SU-DHL-6 (cell line): Measurements from ENCODE around the gene PYROXD2.

Source experiments
- H2AFZ ChIP-seq: fragments of 200-600 bp; sonication (generic); 2 replicates; pipeline ENCODE4 v1.6.1; 2014; ENCODE audit warnings: low read depth, mild to moderate bottlenecking, moderate library complexity, mixed read lengths, antibody characterized with exemption, low read length; ENCODE audit not compliant: severe bottlenecking
- H3F3A ChIP-seq: fragments of 200-600 bp; shearing (Covaris generic); 2 replicates; pipeline ENCODE4 v1.6.0; 2016; ENCODE audit warnings: antibody characterized with exemption, mild to moderate bottlenecking; ENCODE audit not compliant: insufficient read depth
- H3K27ac ChIP-seq: fragments of 200-600 bp; sonication (generic); 2 replicates; pipeline ENCODE4 v1.5.1; 2016; ENCODE audit warnings: low read depth, mild to moderate bottlenecking, low read length, moderate library complexity, mixed read lengths
- H3K27me3 ChIP-seq: fragments of 200-600 bp; sonication (generic), shearing (Covaris generic); 2 replicates; pipeline ENCODE4 v1.6.0; 2014; ENCODE audit warnings: mild to moderate bottlenecking, low read length
- H3K36me3 ChIP-seq: fragments of 200-600 bp; sonication (generic); 2 replicates; pipeline ENCODE4 v1.6.1; 2014; ENCODE audit warnings: mild to moderate bottlenecking, low read length, mixed read lengths
- H3K4me2 ChIP-seq: fragments of 300-600, 200-600 bp; shearing (Covaris generic), sonication (generic); 2 replicates; pipeline ENCODE4 v1.6.0; 2014; ENCODE audit warnings: low read length, low read depth, mild to moderate bottlenecking; ENCODE audit not compliant: poor library complexity, severe bottlenecking
- H3K4me3 ChIP-seq: fragments of 200-600 bp; sonication (generic); 2 replicates; pipeline ENCODE4 v1.5.1; 2014; ENCODE audit warnings: antibody characterized with exemption, low read length, mild to moderate bottlenecking, mixed read lengths; ENCODE audit not compliant: insufficient read depth, poor library complexity, severe bottlenecking
- H3K79me2 ChIP-seq: fragments of 200-600 bp; sonication (generic); 2 replicates; pipeline ENCODE4 v1.6.1; 2014; ENCODE audit warnings: mild to moderate bottlenecking, low read length, moderate library complexity; ENCODE audit not compliant: insufficient read depth
- H3K9ac ChIP-seq: fragments of 200-600 bp; sonication (generic); 2 replicates; pipeline ENCODE4 v1.7.0; 2014; ENCODE audit warnings: mild to moderate bottlenecking, low read length
- H3K9me2 ChIP-seq: fragments of 200-600 bp; sonication (generic); replicated peaks from 2 replicates; pipeline ENCODE4 v1.6.1; 2014; ENCODE audit warnings: low read length; ENCODE audit not compliant: insufficient read depth
- H3K9me3 ChIP-seq: fragments of 200-600 bp; sonication (generic); 2 replicates; pipeline ENCODE4 v1.6.1; 2014; ENCODE audit warnings: low read length, mixed read lengths; ENCODE audit not compliant: insufficient read depth
- H4K20me1 ChIP-seq: fragments of 200-600 bp; sonication (generic); 2 replicates; pipeline ENCODE4 v1.6.1; 2014; ENCODE audit warnings: low read depth, mild to moderate bottlenecking, antibody characterized with exemption, low read length, moderate library complexity, mixed read lengths
- EZH2phosphoT487 ChIP-seq: fragments of 200-600 bp; sonication (generic), shearing (Covaris generic); conservative IDR thresholded peaks from 2 replicates; pipeline ENCODE4 v1.6.1; 2018; ENCODE audit warnings: mild to moderate bottlenecking, antibody characterized with exemption, low read length, moderate library complexity, mixed read lengths
- TF ChIP-seq, protein P1 (sequence below): fragments of 200-600 bp; sonication (generic); IDR thresholded peaks from one replicate; pipeline ENCODE4 v1.5.1; 2017; ENCODE audit warnings: antibody characterized with exemption, mild to moderate bottlenecking, low read length, moderate library complexity; ENCODE audit not compliant: insufficient read depth, poor library complexity, severe bottlenecking

The PYROXD2 gene

DNA sequence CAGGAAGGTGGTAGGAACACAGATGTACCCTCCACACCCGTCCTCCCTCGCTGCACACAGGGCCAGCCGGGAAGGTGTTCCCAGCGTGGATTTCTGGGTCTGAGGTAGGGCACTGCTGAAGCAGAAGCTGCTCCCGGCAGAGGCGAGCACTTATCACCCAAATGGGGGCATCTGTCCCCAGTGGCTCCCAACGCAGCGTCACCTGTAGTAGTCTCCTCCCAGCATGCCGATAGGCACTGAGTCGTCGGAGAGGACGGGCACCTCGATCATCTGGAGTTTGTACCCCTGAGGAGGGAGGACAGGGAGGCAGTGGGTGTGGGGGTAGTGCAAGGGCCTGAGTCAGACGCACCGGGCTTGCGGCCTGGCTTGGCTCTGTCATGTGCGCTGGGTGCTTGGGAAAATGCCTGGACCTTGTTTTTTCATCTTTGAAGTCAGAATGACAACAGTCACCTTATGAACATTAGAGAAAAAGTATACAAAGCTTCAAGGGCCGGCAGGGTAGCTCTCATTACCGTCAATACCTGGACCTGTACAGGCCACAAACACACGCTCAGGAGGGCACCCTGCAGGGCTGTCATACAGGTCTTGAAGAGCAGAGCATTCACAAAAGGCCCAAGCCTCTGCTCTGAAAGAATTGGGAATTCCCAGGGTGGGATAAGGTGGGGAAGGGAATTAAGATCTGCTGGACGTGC is 3.1 kb upstream of the PYROXD2 start:
- H3K9me2 ChIP-seq: no peaks in the 10 kb centered on the region
- H3K27me3 ChIP-seq: no peaks in the 10 kb centered on the region
- H3K9ac ChIP-seq: no peak overlapping the region
- no peak overlapping the region for H2AFZ ChIP-seq
- TF ChIP-seq, protein P1, sequence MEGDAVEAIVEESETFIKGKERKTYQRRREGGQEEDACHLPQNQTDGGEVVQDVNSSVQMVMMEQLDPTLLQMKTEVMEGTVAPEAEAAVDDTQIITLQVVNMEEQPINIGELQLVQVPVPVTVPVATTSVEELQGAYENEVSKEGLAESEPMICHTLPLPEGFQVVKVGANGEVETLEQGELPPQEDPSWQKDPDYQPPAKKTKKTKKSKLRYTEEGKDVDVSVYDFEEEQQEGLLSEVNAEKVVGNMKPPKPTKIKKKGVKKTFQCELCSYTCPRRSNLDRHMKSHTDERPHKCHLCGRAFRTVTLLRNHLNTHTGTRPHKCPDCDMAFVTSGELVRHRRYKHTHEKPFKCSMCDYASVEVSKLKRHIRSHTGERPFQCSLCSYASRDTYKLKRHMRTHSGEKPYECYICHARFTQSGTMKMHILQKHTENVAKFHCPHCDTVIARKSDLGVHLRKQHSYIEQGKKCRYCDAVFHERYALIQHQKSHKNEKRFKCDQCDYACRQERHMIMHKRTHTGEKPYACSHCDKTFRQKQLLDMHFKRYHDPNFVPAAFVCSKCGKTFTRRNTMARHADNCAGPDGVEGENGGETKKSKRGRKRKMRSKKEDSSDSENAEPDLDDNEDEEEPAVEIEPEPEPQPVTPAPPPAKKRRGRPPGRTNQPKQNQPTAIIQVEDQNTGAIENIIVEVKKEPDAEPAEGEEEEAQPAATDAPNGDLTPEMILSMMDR: no peak
- TF ChIP-seq EZH2phosphoT487: no peak
- no peak overlapping the region for H3K4me2 ChIP-seq
- H4K20me1 ChIP-seq: no peaks in the 10 kb centered on the region
- H3F3A ChIP-seq: no peaks in the 10 kb centered on the region
- no peaks in the 10 kb centered on the region for H3K79me2 ChIP-seq
- H3K4me3 ChIP-seq: no peak overlapping the region
- no peak overlapping the region for H3K27ac ChIP-seq
- no peaks in the 10 kb centered on the region for H3K36me3 ChIP-seq
- no peaks in the 10 kb centered on the region for H3K9me3 ChIP-seq

DNA sequence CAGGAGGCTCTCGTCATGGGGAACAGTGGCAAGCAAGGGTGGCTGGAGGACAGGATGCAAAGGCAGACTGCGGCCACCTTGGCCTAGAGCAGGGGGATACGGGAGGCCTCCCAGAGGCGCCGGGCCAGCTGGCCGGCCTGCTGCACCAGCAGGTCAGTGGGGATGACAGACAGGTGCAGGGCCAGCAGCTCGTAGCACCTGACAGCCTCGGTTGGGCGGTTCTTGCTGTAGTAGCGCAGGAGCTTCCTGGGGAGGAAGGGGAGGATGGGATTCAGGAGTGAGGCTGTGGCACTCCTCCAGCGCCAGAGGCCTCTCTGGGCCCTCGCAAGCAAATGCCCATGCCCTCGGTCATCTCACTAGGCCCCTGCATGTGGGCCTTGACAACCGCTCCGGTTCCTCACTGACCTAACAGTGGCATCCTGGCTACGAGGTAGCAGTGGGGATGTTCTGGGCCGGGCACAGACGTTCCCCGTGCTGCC is 2.5 kb upstream of the PYROXD2 start:
- H3K4me3 ChIP-seq: no peak overlapping the region
- H3K9me3 ChIP-seq: no peaks in the 10 kb centered on the region
- H3K79me2 ChIP-seq: no peaks in the 10 kb centered on the region
- TF ChIP-seq, protein P1: no peak
- TF ChIP-seq EZH2phosphoT487: no peak
- no peak overlapping the region for H3K9ac ChIP-seq
- no peaks in the 10 kb centered on the region for H3K9me2 ChIP-seq
- H3K36me3 ChIP-seq: no peaks in the 10 kb centered on the region
- H3K27me3 ChIP-seq: no peaks in the 10 kb centered on the region
- H3F3A ChIP-seq: no peaks in the 10 kb centered on the region
- H3K4me2 ChIP-seq: no peak overlapping the region
- H4K20me1 ChIP-seq: no peaks in the 10 kb centered on the region
- H2AFZ ChIP-seq: no peak overlapping the region
- H3K27ac ChIP-seq: no peak overlapping the region

DNA sequence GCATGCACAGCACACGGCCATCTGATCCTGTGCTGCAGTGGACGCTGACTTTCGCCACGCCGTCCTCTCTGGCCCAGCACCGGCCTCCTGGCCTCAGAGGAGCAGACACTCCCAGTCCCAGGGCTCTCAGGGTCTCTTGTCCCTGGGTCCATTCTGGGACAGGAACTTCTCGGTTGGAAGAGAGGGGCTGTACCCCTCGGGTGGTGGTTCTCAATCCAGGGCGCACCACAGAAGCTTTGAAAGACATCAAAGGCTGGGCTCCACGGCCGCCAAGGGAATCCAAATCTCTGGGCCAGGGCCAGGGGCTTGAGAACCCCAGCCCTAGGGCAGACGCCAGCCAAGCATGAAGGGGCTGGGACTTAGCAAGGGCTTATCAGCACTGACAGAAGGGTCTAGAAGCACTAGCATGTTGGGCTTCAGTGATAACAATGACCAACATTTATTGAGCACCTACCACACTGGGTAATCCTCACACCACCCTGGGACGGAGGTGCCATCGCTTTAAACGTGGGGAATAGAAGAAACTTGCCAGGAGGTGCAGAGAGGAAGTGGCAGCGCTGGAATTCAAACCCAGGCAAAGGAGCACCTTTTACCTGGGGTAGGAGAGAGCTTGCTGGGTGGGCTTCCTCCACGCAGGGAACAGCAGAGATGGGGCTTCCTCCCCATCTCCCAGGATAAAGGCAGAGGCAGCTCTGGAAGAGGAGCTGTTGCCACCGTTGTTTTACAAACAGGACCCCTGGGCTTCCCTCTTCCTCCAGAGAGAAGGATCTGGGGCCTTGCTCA is 1.8 kb upstream of the PYROXD2 start:
- no peaks in the 10 kb centered on the region for H3K27me3 ChIP-seq
- H3K36me3 ChIP-seq: no peaks in the 10 kb centered on the region
- H3K9ac ChIP-seq: no peak overlapping the region
- no peaks in the 10 kb centered on the region for H3K9me2 ChIP-seq
- no peak for TF ChIP-seq EZH2phosphoT487
- TF ChIP-seq, protein P1: no peak
- H3K79me2 ChIP-seq: no peaks in the 10 kb centered on the region
- no peak overlapping the region for H2AFZ ChIP-seq
- H3K4me2 ChIP-seq: no peak overlapping the region
- H3K4me3 ChIP-seq: no peak overlapping the region
- no peaks in the 10 kb centered on the region for H4K20me1 ChIP-seq
- H3F3A ChIP-seq: no peaks in the 10 kb centered on the region
- H3K9me3 ChIP-seq: no peaks in the 10 kb centered on the region
- H3K27ac ChIP-seq: no peak overlapping the region
